Measurements from ENCODE around the gene FAHD2B.
"Not testable (repeated sequence)": the region's sequence is repeated elsewhere in the genome, so short reads cannot be mapped to it uniquely, and the experiment has no call there.

Gene FAHD2B

DNA sequence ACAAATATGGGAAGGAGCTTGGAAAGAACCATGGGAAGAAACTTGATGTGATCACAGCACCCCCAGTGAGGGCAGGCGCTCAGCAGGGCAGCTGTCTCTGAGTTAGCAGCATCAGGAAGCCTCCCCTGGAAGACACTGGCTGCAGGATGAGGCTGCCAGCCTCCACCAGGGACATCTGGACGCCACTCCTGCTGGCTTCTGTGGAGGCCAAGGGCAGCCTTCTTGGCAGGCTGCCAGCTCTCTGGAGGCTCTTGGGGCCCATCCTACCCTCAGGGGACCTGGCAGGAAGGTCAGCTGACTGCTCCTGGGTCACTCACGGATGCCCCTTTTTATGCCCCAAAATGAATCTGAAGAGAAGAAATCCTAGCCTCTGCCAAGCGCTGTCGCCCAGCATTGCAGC is 26.0 kb downstream of the FAHD2B start:
- not testable (repeated sequence) for FAIRE-seq; DNase-seq (ENCODE audit: insufficient read length, low spot score)

- no peak for FAIRE-seq
These were observed 26.6 kb downstream of the FAHD2B start for GRCh38 chr2:97068074-97068473.

DNA sequence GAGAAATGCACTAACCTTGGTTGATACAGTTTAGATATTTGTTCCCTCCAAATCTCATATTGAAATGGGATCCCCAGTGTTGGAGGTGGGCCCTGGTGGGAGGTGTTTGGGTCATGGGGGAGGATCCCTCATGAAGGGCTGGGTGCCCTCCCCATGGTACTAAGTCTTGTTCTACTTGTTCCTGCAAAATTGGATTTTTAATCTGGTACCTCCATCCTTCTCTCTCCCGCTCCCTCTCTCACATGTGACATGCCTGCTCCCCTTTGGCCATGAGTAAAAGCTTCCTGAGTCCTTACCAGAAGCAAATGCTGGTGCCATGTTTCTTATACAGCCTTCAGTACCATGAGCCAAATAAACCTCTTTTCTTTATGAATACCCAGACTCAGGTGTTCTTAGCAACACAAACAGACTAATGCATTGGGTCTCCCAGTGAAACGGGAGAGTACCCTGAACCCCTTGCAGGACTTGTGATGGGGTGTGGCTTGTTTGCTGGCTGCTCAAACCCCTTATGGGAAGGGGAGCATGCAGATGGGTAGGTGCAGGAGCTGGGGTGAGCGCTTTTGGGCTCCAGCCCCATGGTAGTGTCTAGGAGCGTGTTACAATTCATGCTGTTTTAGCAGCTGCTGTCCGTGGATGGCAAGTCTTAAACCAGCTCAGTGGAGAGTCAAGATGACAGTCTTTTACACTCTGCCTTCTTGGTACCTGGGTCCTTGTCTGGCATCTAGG is 27.2 kb downstream of the FAHD2B start:
- peak; percentile 51 for FAIRE-seq

More at GRCh38 chr2:97068074-97068473, 26.6 kb downstream of the FAHD2B start:
- DNase-seq (ENCODE audit: insufficient read length, low spot score): no peak

GRCh38 chr2:97066030-97066429 is 28.7 kb downstream of the FAHD2B start:
- FAIRE-seq: not testable (repeated sequence)

More for the DNA sequence above, 27.2 kb downstream of the FAHD2B start:
- peak; percentile 21 for DNase-seq (ENCODE audit: insufficient read length, low spot score)

GRCh38 chr2:97062020-97062419 is 32.7 kb downstream of the FAHD2B start:
- not testable (repeated sequence) for FAIRE-seq; DNase-seq (ENCODE audit: insufficient read length, low spot score)

More at GRCh38 chr2:97066030-97066429, 28.7 kb downstream of the FAHD2B start:
- DNase-seq (ENCODE audit: insufficient read length, low spot score): not testable (repeated sequence)

DNA sequence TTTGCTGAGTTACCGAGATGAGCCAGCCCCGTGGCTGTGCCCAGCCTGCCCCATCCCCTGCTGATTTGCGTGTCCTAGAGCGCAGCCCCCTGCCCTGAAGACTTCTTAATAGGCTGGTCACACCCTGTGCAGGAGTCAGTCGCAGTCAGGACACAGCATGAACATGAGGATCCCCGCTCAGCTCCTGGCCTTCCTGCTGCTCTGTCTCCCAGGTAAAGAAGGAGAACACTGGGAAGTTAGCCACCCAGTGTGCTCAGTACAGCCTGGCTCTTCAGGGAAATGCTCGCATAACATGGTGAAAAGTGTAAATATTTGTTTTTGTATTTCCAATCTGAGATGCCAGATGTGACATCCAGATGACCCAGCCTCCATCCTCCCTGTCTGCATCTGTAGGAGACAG is 34.9 kb downstream of the FAHD2B start:
- not testable (repeated sequence) for FAIRE-seq; DNase-seq (ENCODE audit: insufficient read length, low spot score)

GRCh38 chr2:97056150-97056549 is 38.5 kb downstream of the FAHD2B start:
- not testable (repeated sequence) for DNase-seq (ENCODE audit: insufficient read length, low spot score); FAIRE-seq

DNA sequence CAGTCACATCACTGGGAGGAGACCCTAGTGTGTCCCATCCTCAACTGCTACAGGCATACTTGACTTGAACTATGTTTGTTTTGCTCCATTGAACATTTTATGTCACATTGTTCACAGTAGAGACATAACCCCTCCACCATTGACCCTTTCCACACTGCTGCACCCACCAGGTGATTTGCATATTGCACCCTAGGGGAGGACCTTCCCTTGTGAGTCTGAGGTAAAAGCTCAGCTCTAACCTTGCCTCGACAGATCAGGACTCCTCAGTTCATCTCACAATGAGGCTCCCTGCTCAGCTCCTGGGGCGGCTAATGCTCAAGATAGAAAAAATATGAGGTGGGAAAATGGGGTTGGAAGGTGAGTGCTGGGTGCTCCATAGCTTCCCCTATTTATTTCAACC is 44.6 kb downstream of the FAHD2B start:
- not testable (repeated sequence) for DNase-seq (ENCODE audit: insufficient read length, low spot score); FAIRE-seq

- FAIRE-seq: not testable (repeated sequence)
These were observed 46.2 kb downstream of the FAHD2B start for GRCh38 chr2:97048448-97048847.

DNA sequence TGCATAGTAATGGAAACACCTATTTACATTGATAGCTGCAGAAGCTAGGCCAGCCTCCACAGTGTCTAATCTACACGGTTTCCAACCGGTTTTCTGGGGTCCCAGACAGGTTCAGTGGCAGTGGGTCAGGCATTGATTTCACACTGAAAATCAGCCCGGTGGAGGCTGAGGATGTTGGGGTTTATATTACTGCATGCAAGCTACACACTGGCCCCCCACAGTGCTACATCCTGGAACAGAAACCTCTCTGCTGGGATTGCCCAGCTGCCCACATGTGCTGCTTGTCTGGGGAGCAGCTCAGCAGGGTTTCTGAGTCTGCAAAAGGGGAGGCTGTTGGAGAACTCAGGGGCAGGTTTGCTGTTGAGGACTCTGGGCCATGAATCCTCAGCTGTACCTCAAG is 48.0 kb downstream of the FAHD2B start:
- DNase-seq (ENCODE audit: insufficient read length, low spot score); FAIRE-seq: not testable (repeated sequence)

More at GRCh38 chr2:97048448-97048847, 46.2 kb downstream of the FAHD2B start:
- DNase-seq (ENCODE audit: insufficient read length, low spot score): not testable (repeated sequence)

DNA sequence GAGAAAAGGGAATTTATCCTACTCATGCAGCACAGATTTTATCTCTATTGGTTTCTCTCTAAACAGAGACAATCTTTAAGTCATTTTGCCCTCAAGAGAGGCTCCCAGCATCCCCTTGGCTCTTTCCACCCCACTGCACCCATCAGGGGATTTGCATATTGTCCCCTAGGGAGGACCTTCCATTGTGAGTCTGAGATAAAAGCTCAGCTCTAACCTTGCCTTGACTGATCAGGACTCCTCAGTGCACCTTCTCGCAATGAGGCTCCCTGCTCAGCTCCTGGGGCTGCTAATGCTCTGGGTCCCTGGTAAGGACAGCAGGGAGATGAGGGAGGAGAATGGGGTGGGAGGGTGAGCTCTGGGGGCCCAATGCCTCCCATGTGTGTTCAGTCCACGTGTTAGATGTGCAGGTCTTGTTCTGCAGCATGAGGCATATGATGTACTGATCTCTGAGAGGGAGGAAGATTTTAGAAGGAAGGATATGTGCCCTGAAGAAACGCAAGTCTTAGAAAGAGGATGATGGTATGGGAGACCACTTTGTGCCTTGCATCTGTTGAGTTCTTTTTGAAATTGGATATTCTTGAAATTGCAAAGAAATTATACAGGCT is 48.7 kb downstream of the FAHD2B start:
- DNase-seq (ENCODE audit: insufficient read length, low spot score); FAIRE-seq: not testable (repeated sequence)
